K562 (cell line): ENCODE results near the gene DYRK1A. TPM values are rescaled to one million over a fixed set of nuclear protein-coding genes. Genes with fewer than 3 reads are reported as not detected.

Source experiments
- ARNT ChIP-seq, 2 experiments: fragments of 450-650 bp; IDR thresholded peaks; 2 replicates each; pipeline ENCODE4 v1.6.1; 2016; ENCODE audit warnings: mild to moderate bottlenecking in 1 of 2
- CBX3 ChIP-seq, 2 experiments: IDR thresholded peaks; 1 replicate in 1 of 2; 2 replicates in 1 of 2; pipeline ENCODE4 v1.6.1; 2012; ENCODE audit warnings: inconsistent platforms in 2 of 2, low read length in 2 of 2, borderline replicate concordance in 1 of 2, control low read depth in 1 of 2
- CC2D1A ChIP-seq: fragments of 450-650 bp; IDR thresholded peaks from 2 replicates; pipeline ENCODE4 v1.6.1; 2017; ENCODE audit warnings: mild to moderate bottlenecking
- CTCF ChIP-seq, 3 experiments: IDR thresholded peaks in 2 of 3; conservative IDR thresholded peaks in 1 of 3; 2 replicates each; pipeline ENCODE4 v1.5.1; 2011 to 2012; ENCODE audit warnings: low read length in 3 of 3, mild to moderate bottlenecking in 3 of 3, control low read depth in 2 of 3, improper control_type of control experiment in 1 of 3, inconsistent platforms in 1 of 3, low read depth in 1 of 3, mixed read lengths in 1 of 3, moderate library complexity in 1 of 3; ENCODE audit not compliant: insufficient read depth in 2 of 3
- CTCFL ChIP-seq: IDR thresholded peaks from 2 replicates; pipeline ENCODE4 v1.6.1; 2011; ENCODE audit warnings: borderline replicate concordance, low read depth, mild to moderate bottlenecking, moderate library complexity, low read length; ENCODE audit not compliant: insufficient read depth, poor library complexity, severe bottlenecking
- LCOR ChIP-seq: sonication (generic); formaldehyde crosslinking; IDR thresholded peaks from 2 replicates; pipeline ENCODE4 v1.8.0; 2022; ENCODE audit warnings: mild to moderate bottlenecking, missing genetic modification reagents
- MAZ ChIP-seq, 2 experiments: fragments of 450-650 bp in 1 of 2; sonication (generic) in 1 of 2; formaldehyde crosslinking; IDR thresholded peaks in 1 of 2; conservative IDR thresholded peaks in 1 of 2; 2 replicates each; pipeline versions ENCODE4 v1.4.0 to v1.5.0; 2020; ENCODE audit warnings: mild to moderate bottlenecking in 1 of 2, missing genetic modification reagents in 1 of 2
- POLR2H ChIP-seq: IDR thresholded peaks from 2 replicates; pipeline ENCODE4 v1.6.1; 2016; ENCODE audit warnings: missing genetic modification characterization, low read depth, mild to moderate bottlenecking, control low read depth, missing compliant biosample characterization, moderate library complexity
- PTTG1 ChIP-seq: fragments of 450-650 bp; IDR thresholded peaks from 2 replicates; pipeline ENCODE4 v1.6.1; 2016; ENCODE audit warnings: low read depth, mild to moderate bottlenecking, missing genetic modification characterization, missing compliant biosample characterization
- SRSF1 ChIP-seq: fragments of 200-400 bp; formaldehyde crosslinking; IDR thresholded peaks from 2 replicates; pipeline ENCODE4 v1.6.1; 2017; ENCODE audit warnings: mild to moderate bottlenecking, low read depth, low read length, moderate library complexity
- ZNF165 ChIP-seq: fragments of 250-450 bp; sonication (Bioruptor Pico); IDR thresholded peaks from 2 replicates; pipeline ENCODE4 v1.4.0; 2020; ENCODE audit warnings: borderline replicate concordance
- ZNF436 ChIP-seq: fragments of 250-450, 450-650 bp; sonication (Bioruptor Pico); formaldehyde crosslinking; IDR thresholded peaks from 2 replicates; pipeline ENCODE4 v1.7.0; 2020; ENCODE audit warnings: mild to moderate bottlenecking
- ZNF740 ChIP-seq, 3 experiments: fragments of 200-800 bp in 1 of 3; sonication (Bioruptor generic) in 1 of 3; sonication (generic) in 1 of 3; formaldehyde crosslinking in 1 of 3; IDR thresholded peaks; 2 replicates each; pipeline versions ENCODE4 v1.6.1 to v1.8.0; 2016 to 2022; ENCODE audit warnings: mild to moderate bottlenecking in 2 of 3, missing compliant biosample characterization in 2 of 3, missing genetic modification characterization in 2 of 3, missing genetic modification reagents in 1 of 3
- polyA plus RNA-seq, 8 experiments: library from polyadenylated mRNA; depleted of rRNA in 4 of 8; stranded (reverse) in 5 of 8; unstranded in 3 of 8; fragments of >200 nt; fragmentation: Nextera tagmentation in 2 of 8; fragmentation: Illumina TruSeq in 1 of 8; extraction: Ambion mirVana in 2 of 8; extraction: Trizol in 1 of 8; gene quantifications; 2 replicates each; pipeline versions ENCODE4 v1.2.1 to v1.2.3, GENCODE V29; 2011 to 2014; ENCODE audit warnings: inconsistent platforms in 1 of 8, missing spikeins in 1 of 8
- total RNA-seq, 7 experiments: library from RNA; depleted of rRNA in 6 of 7; stranded (reverse); fragments of >200 nt in 6 of 7; fragmentation: Illumina TruSeq in 2 of 7; extraction: Trizol in 2 of 7; gene quantifications; 2 replicates each; pipeline versions ENCODE4 v1.2.1 to v1.2.3, GENCODE V29; 2011 to 2021; ENCODE audit warnings: low replicate concordance in 1 of 7
- TF ChIP-seq, protein P1 (sequence below), 2 experiments: fragments of 450-650 bp; IDR thresholded peaks; 2 replicates each; pipeline ENCODE4 v1.6.1; 2016
- TF ChIP-seq, protein P2 (sequence below): fragments of 450-650 bp; formaldehyde crosslinking; IDR thresholded peaks from 2 replicates; pipeline ENCODE4 v1.4.0; 2020; ENCODE audit warnings: mild to moderate bottlenecking, moderate library complexity
- TF ChIP-seq, protein P3 (sequence below): sonication (generic); formaldehyde crosslinking; IDR thresholded peaks from 2 replicates; pipeline ENCODE4 v1.8.0; 2022; ENCODE audit warnings: mild to moderate bottlenecking, missing genetic modification reagents

Gene DYRK1A
- total and polyA plus RNA-seq, 9 of the 15 experiments (the other 6 are each of a cell fraction or from before 2014, with no cell fraction given): 3.7 to 64.8 (median 42.3) TPM

- TF ChIP-seq CTCF (IDR thresholded peaks at IDR 0.05 in 2 of 3, conservative IDR thresholded peaks at IDR 0.05 in 1 of 3; ENCODE audit: insufficient read depth in 2 of 3, low read depth in 1 of 3, low read length in 3 of 3): peak; percentile 60 to 72 (median 70)
- 0 out of 4 replicates have a peak, but pooled peaks of 1 of the 2 experiments have one; percentile 24 for TF ChIP-seq ARNT (IDR thresholded peaks at IDR 0.05)
- TF ChIP-seq CC2D1A: peak; percentile 74
- TF ChIP-seq ZNF165: no peak
- no peak for TF ChIP-seq PTTG1 (tag)
- peak; percentile 74 for TF ChIP-seq ZNF740 (CRISPR knock-in tag; IDR thresholded peaks at IDR 0.05)
- TF ChIP-seq ZNF740 (tag; IDR thresholded peaks at IDR 0.05): peak in 1 of 2 experiments; percentile 42; a peak in 1 of 4 replicates
- TF ChIP-seq, protein P1, sequence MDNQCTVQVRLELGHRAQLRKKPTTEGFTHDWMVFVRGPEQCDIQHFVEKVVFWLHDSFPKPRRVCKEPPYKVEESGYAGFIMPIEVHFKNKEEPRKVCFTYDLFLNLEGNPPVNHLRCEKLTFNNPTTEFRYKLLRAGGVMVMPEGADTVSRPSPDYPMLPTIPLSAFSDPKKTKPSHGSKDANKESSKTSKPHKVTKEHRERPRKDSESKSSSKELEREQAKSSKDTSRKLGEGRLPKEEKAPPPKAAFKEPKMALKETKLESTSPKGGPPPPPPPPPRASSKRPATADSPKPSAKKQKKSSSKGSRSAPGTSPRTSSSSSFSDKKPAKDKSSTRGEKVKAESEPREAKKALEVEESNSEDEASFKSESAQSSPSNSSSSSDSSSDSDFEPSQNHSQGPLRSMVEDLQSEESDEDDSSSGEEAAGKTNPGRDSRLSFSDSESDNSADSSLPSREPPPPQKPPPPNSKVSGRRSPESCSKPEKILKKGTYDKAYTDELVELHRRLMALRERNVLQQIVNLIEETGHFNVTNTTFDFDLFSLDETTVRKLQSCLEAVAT (IDR thresholded peaks at IDR 0.05): no peak
- peak; percentile 48 for TF ChIP-seq CTCFL
- no peak for TF ChIP-seq SRSF1
- peak in 1 of 2 experiments; percentile 73; a peak in 1 of 3 replicates for TF ChIP-seq CBX3 (IDR thresholded peaks at IDR 0.05; ENCODE audit: borderline replicate concordance in 1 of 2, low read length in 2 of 2)
- TF ChIP-seq, protein P2, sequence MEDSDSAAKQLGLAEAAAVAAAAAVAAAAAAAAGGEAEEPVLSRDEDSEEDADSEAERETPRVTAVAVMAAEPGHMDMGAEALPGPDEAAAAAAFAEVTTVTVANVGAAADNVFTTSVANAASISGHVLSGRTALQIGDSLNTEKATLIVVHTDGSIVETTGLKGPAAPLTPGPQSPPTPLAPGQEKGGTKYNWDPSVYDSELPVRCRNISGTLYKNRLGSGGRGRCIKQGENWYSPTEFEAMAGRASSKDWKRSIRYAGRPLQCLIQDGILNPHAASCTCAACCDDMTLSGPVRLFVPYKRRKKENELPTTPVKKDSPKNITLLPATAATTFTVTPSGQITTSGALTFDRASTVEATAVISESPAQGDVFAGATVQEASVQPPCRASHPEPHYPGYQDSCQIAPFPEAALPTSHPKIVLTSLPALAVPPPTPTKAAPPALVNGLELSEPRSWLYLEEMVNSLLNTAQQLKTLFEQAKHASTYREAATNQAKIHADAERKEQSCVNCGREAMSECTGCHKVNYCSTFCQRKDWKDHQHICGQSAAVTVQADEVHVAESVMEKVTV (CRISPR knock-in tag): peak; percentile 3; the same call in 1 of the 2 replicates
- no peak for TF ChIP-seq LCOR (CRISPR knock-in tag)
- no peak for TF ChIP-seq ZNF436 (CRISPR knock-in tag)
- no peak for TF ChIP-seq POLR2H (tag)
- peak in 1 of 2 experiments; percentile 75; a peak in 2 of 4 replicates for TF ChIP-seq MAZ (CRISPR knock-in tag; conservative IDR thresholded peaks at IDR 0.05 in 1 of 2, IDR thresholded peaks at IDR 0.05 in 1 of 2)
- TF ChIP-seq, protein P3, sequence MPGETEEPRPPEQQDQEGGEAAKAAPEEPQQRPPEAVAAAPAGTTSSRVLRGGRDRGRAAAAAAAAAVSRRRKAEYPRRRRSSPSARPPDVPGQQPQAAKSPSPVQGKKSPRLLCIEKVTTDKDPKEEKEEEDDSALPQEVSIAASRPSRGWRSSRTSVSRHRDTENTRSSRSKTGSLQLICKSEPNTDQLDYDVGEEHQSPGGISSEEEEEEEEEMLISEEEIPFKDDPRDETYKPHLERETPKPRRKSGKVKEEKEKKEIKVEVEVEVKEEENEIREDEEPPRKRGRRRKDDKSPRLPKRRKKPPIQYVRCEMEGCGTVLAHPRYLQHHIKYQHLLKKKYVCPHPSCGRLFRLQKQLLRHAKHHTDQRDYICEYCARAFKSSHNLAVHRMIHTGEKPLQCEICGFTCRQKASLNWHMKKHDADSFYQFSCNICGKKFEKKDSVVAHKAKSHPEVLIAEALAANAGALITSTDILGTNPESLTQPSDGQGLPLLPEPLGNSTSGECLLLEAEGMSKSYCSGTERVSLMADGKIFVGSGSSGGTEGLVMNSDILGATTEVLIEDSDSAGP (CRISPR knock-in tag): no peak
Observed at GRCh38 chr21:37460196-37460595, 93.6 kb downstream of the DYRK1A start (continued).
